ENCODE data around the gene OTUB2.

Gene OTUB2

GRCh38 chr14:94043111-94043755 lies 17.1 kb downstream of the OTUB2 start:
- DNase-seq (ENCODE audit: low read depth): no peak
- no peak overlapping the region for H3K4me3 ChIP-seq (ENCODE audit: low read length)
- TF ChIP-seq, protein P1, sequence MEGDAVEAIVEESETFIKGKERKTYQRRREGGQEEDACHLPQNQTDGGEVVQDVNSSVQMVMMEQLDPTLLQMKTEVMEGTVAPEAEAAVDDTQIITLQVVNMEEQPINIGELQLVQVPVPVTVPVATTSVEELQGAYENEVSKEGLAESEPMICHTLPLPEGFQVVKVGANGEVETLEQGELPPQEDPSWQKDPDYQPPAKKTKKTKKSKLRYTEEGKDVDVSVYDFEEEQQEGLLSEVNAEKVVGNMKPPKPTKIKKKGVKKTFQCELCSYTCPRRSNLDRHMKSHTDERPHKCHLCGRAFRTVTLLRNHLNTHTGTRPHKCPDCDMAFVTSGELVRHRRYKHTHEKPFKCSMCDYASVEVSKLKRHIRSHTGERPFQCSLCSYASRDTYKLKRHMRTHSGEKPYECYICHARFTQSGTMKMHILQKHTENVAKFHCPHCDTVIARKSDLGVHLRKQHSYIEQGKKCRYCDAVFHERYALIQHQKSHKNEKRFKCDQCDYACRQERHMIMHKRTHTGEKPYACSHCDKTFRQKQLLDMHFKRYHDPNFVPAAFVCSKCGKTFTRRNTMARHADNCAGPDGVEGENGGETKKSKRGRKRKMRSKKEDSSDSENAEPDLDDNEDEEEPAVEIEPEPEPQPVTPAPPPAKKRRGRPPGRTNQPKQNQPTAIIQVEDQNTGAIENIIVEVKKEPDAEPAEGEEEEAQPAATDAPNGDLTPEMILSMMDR (IDR thresholded peaks at IDR 0.05; ENCODE audit: insufficient read depth, low read depth, low read length, missing control alignments): no peak

- DNase-seq (ENCODE audit: low read depth): no peak
Measured at GRCh38 chr14:94043756-94044475, 17.8 kb downstream of the OTUB2 start.

DNA sequence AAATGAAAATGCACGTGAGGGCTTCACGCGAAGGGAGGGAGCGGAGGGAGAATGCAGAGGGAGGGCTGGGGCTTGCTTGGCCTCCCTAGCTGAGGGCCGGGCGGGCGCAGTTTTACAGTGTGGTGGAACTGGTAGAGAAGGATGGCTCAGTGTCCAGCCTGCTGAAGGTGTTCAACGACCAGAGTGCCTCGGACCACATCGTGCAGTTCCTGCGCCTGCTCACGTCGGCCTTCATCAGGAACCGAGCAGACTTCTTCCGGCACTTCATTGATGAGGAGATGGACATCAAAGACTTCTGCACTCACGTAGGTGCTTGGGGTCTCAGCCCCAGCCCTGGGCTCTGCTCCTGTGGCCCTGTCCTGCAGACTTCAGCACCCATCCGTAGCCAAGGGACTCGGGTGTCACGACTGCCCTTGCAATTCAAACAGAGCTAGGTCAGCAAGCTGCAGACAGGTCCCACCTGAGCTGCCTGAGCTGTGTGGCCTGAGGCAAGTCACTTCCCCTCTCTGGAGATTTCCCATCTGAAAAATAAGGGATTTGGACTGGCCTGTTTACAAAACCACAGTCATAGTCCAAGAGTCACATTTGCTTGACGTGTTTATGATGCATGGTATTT lies 18.4 kb downstream of the OTUB2 start:
- TF ChIP-seq, protein P1 (IDR thresholded peaks at IDR 0.05; ENCODE audit: insufficient read depth, low read depth, low read length, missing control alignments): no peak
- H3K4me3 ChIP-seq (ENCODE audit: low read length): no peak overlapping the region
- no peak for DNase-seq (ENCODE audit: low read depth)

More at GRCh38 chr14:94043756-94044475, 17.8 kb downstream of the OTUB2 start:
- TF ChIP-seq, protein P1 (IDR thresholded peaks at IDR 0.05; ENCODE audit: insufficient read depth, low read depth, low read length, missing control alignments): no peak
- H3K4me3 ChIP-seq (ENCODE audit: low read length): no peak overlapping the region

- TF ChIP-seq, protein P1 (IDR thresholded peaks at IDR 0.05; ENCODE audit: insufficient read depth, low read depth, low read length, missing control alignments): no peak
- no peak for DNase-seq (ENCODE audit: low read depth)
- H3K4me3 ChIP-seq (ENCODE audit: low read length): no peak overlapping the region
Measured at GRCh38 chr14:94045101-94045500, 19.0 kb downstream of the OTUB2 start.

DNA sequence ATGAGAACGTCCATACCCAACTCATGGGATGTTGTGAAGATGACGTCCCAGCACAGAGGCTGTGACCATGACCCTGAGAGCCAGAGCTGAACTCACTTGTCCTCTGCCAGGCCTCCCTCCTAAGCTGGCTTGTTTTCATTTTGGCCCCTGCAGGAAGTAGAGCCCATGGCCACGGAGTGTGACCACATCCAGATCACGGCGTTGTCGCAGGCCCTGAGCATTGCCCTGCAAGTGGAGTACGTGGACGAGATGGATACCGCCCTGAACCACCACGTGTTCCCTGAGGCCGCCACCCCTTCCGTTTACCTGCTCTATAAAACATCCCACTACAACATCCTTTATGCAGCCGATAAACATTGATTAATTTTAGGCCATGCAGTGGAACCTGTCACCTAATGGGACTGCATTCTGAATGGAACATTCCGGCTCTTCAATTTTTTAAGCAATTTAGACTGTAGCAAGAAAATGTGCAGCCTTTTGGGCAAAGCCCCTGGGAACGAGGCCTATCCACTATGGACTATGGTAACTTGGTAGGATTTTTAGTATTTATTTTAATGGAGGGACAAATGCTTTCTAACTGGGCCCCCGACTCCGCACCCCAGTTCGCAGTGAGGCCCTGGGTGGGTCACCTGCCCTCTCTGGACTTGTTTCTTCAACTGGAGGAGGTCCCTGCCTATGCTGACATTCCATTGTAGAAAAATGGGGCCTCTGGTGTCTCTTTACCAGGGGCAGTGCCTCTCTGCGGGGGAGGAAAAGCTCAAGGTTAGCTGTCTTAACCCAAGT lies 19.6 kb downstream of the OTUB2 start:
- H3K4me3 ChIP-seq (ENCODE audit: low read length): no peak overlapping the region
- TF ChIP-seq, protein P1 (IDR thresholded peaks at IDR 0.05; ENCODE audit: insufficient read depth, low read depth, low read length, missing control alignments): no peak
- no peak for DNase-seq (ENCODE audit: low read depth)

GRCh38 chr14:94046696-94047250 lies 20.6 kb downstream of the OTUB2 start:
- no peak overlapping the region for H3K4me3 ChIP-seq (ENCODE audit: low read length)
- DNase-seq (ENCODE audit: low read depth): no peak
- TF ChIP-seq, protein P1 (IDR thresholded peaks at IDR 0.05; ENCODE audit: insufficient read depth, low read depth, low read length, missing control alignments): no peak

Measured in epithelial cell of esophagus (primary cell).